ENCODE measurements around the gene MDFIC2.
"Not testable (repeated sequence)": the region's sequence is repeated elsewhere in the genome, so short reads cannot be mapped to it uniquely, and the experiment has no call there.

The MDFIC2 gene
- total RNA-seq: 0 to 0.07 reads per million in 2 donors

- no peak for DNase-seq
These were observed at the start of gene MDFIC2 for GRCh38 chr3:70312336-70312735. Gene MDFIC2, minus strand, starts transcription at chr3:70312638. Its CDS starts 665 bp downstream, at chr3:70311973.

- DNase-seq: no peak
These were observed 48.7 kb upstream of the MDFIC2 start for GRCh38 chr3:70360979-70361760.

GRCh38 chr3:70359711-70360110 is 47.3 kb upstream of the MDFIC2 start:
- no peak for DNase-seq

- no peak for DNase-seq
These were observed 46.6 kb upstream of the MDFIC2 start for GRCh38 chr3:70358978-70359580.

GRCh38 chr3:70352215-70352614 is 39.8 kb upstream of the MDFIC2 start:
- no peak for DNase-seq

GRCh38 chr3:70342149-70342548 is 29.7 kb upstream of the MDFIC2 start:
- no peak for DNase-seq

- not testable (repeated sequence) for DNase-seq
These were observed 24.4 kb upstream of the MDFIC2 start for GRCh38 chr3:70336885-70337284.

GRCh38 chr3:70333080-70333479 is 20.6 kb upstream of the MDFIC2 start:
- no peak for DNase-seq

GRCh38 chr3:70315021-70315420 is 2.6 kb upstream of the MDFIC2 start:
- no peak for DNase-seq

- no peak for DNase-seq
These were observed 1.6 kb downstream of the MDFIC2 start for GRCh38 chr3:70310809-70311208.

- no peak for DNase-seq
These were observed 2.8 kb downstream of the MDFIC2 start for GRCh38 chr3:70309591-70309990.

GRCh38 chr3:70308760-70309159 is 3.7 kb downstream of the MDFIC2 start:
- DNase-seq: no peak

GRCh38 chr3:70306736-70307135 is 5.7 kb downstream of the MDFIC2 start:
- no peak for DNase-seq

- no peak for DNase-seq
These were observed 14.1 kb downstream of the MDFIC2 start for GRCh38 chr3:70298385-70298784.

- no peak for DNase-seq
These were observed 21.3 kb downstream of the MDFIC2 start for GRCh38 chr3:70291097-70291482.

GRCh38 chr3:70290431-70291096 is 21.9 kb downstream of the MDFIC2 start:
- not testable (repeated sequence) for DNase-seq

- no peak for DNase-seq
These were observed 30.8 kb downstream of the MDFIC2 start for GRCh38 chr3:70281663-70282062.

- no peak for DNase-seq
These were observed 35.1 kb downstream of the MDFIC2 start for GRCh38 chr3:70277304-70277703.

GRCh38 chr3:70276901-70277300 is 35.5 kb downstream of the MDFIC2 start:
- no peak for DNase-seq

- no peak for DNase-seq
These were observed 38.9 kb downstream of the MDFIC2 start for GRCh38 chr3:70273492-70273891.

GRCh38 chr3:70272798-70273197 is 39.6 kb downstream of the MDFIC2 start:
- no peak for DNase-seq

GRCh38 chr3:70264122-70264780 is 48.2 kb downstream of the MDFIC2 start:
- no peak for DNase-seq

GRCh38 chr3:70261283-70261682 is 51.2 kb downstream of the MDFIC2 start:
- no peak for DNase-seq
